A549 (cell line): Measurements from ENCODE around the gene DIPK1B. TPM values are rescaled to one million over a fixed set of nuclear protein-coding genes. Genes with fewer than 3 reads are reported as not detected.

Experiments used
- ATAC-seq, 2 experiments: fragments of 200-7000 bp in 1 of 2; fragments of >200 bp in 1 of 2; cut with Nextera tagmentation in 1 of 2; cut with Tn5 transposase in 1 of 2; 3 replicates each; pipeline versions ENCODE4 v1.8.0 to v1.9.1; 2018 to 2020; ENCODE audit warnings: mild to moderate bottlenecking in 1 of 2, moderate library complexity in 1 of 2
- CTCF ChIA-PET: fragments of 300-600 bp; sonication (Branson Sonifier 250); formaldehyde crosslinking; extraction: SDS; loops from one replicate; lab custom pipeline; 2021; ENCODE audit warnings: antibody characterized with exemption, inconsistent platforms; lab: Yijun Ruan, JAX
- POLR2A ChIA-PET: fragments of 350-600 bp; formaldehyde crosslinking; extraction: SDS; loops from one replicate; lab custom pipeline; 2021; ENCODE audit warnings: antibody characterized with exemption, inconsistent platforms; lab: Yijun Ruan, JAX
- DNase-seq, 2 experiments: peaks; one replicate each; pipeline versions ENCODE4 v3.0.0 to v3.0.0-alpha.2; 2011 to 2016; ENCODE audit warnings: low read depth in 1 of 2, low spot score in 1 of 2
- FAIRE-seq: peaks from 2 replicates; lab custom pipeline; 2011; peaks lifted over from hg19 to GRCh38; lab: Jason Lieb, UNC
- H3K27ac ChIP-seq, 2 experiments: fragments of >200 bp; sonication (Bioruptor Twin); formaldehyde crosslinking; 3 replicates each; pipeline ENCODE4 v1.5.1; 2016 to 2017
- H3K4me1 ChIP-seq: fragments of >200 bp; sonication (Bioruptor Twin); formaldehyde crosslinking; 3 replicates; pipeline ENCODE4 v1.6.1; 2016
- H3K4me2 ChIP-seq: fragments of >200 bp; sonication (Bioruptor Twin); formaldehyde crosslinking; 3 replicates; pipeline ENCODE4 v1.6.1; 2016
- H3K4me3 ChIP-seq: fragments of >200 bp; sonication (Bioruptor Twin); formaldehyde crosslinking; 3 replicates; pipeline ENCODE4 v1.5.1; 2016
- H3K9me3 ChIP-seq: fragments of >200 bp; sonication (Bioruptor Twin); formaldehyde crosslinking; 3 replicates; pipeline ENCODE4 v1.6.1; 2016
- CHD4 ChIP-seq: fragments of 200-600 bp; sonication (generic); IDR thresholded peaks from 2 replicates; pipeline ENCODE4 v1.6.1; 2016; ENCODE audit warnings: antibody characterized with exemption, mild to moderate bottlenecking, borderline replicate concordance
- EHF ChIP-seq: fragments of 250-450 bp; sonication (Bioruptor Pico); IDR thresholded peaks from 2 replicates; pipeline ENCODE4 v1.5.0; 2020; ENCODE audit warnings: mild to moderate bottlenecking
- EHMT2 ChIP-seq: fragments of 200-600 bp; sonication (generic); IDR thresholded peaks from 2 replicates; pipeline ENCODE4 v1.6.1; 2016; ENCODE audit warnings: antibody characterized with exemption, low read depth, mild to moderate bottlenecking, moderate library complexity
- EP300 ChIP-seq, 2 experiments: fragments of >200 bp; sonication (Bioruptor Twin); formaldehyde crosslinking; IDR thresholded peaks; 2 replicates in 1 of 2; 3 replicates in 1 of 2; pipeline ENCODE4 v1.6.1; 2016 to 2017
- FOSB ChIP-seq: fragments of 250-450 bp; sonication (Bioruptor Pico); IDR thresholded peaks from 2 replicates; pipeline ENCODE4 v1.5.0; 2020; ENCODE audit warnings: mild to moderate bottlenecking, moderate library complexity
- GATA3 ChIP-seq: IDR thresholded peaks from 2 replicates; pipeline ENCODE4 v1.6.1; 2012; ENCODE audit warnings: borderline replicate concordance
- HDAC2 ChIP-seq: fragments of 200-600 bp; sonication (generic); IDR thresholded peaks from 2 replicates; pipeline ENCODE4 v1.6.1; 2016
- JUN ChIP-seq, 2 experiments: fragments of >200 bp; sonication (Bioruptor Twin); formaldehyde crosslinking; IDR thresholded peaks; 2 replicates in 1 of 2; 3 replicates in 1 of 2; pipeline ENCODE4 v1.6.1; 2016 to 2017
- JUNB ChIP-seq: fragments of >200 bp; sonication (Bioruptor Twin); formaldehyde crosslinking; IDR thresholded peaks from 2 replicates; pipeline ENCODE4 v1.6.1; 2016
- KDM5A ChIP-seq: fragments of 200-600 bp; sonication (generic); IDR thresholded peaks from 2 replicates; pipeline ENCODE4 v1.6.1; 2016; ENCODE audit warnings: antibody characterized with exemption, mild to moderate bottlenecking
- MAFK ChIP-seq: fragments of 450-650 bp; IDR thresholded peaks from 2 replicates; pipeline ENCODE4 v1.6.1; 2014; ENCODE audit not compliant: partially characterized antibody
- RCOR1 ChIP-seq: fragments of 150-350 bp; IDR thresholded peaks from 2 replicates; pipeline ENCODE4 v1.6.1; 2014; ENCODE audit warnings: antibody characterized with exemption, low read length, low read depth
- RFX5 ChIP-seq: fragments of 450-650 bp; IDR thresholded peaks from 2 replicates; pipeline ENCODE4 v1.7.1; 2014; ENCODE audit warnings: antibody characterized with exemption, mild to moderate bottlenecking, moderate library complexity
- RNF2 ChIP-seq: fragments of 200-600 bp; sonication (generic); IDR thresholded peaks from 2 replicates; pipeline ENCODE4 v1.6.1; 2016; ENCODE audit warnings: low read depth, mild to moderate bottlenecking, antibody characterized with exemption, moderate library complexity, borderline replicate concordance
- TP53 ChIP-seq: fragments of 250-450 bp; sonication (Bioruptor Pico); IDR thresholded peaks from 2 replicates; pipeline ENCODE4 v1.5.0; 2021; ENCODE audit warnings: mild to moderate bottlenecking, moderate library complexity
- WGBS: methylation state at CpG from one replicate; pipeline ENCODE4 v1.1.6; 2017; ENCODE audit errors: missing lambda C conversion rate; 5-methylcytosine and 5-hydroxymethylcytosine counted together
- polyA plus RNA-seq, 4 experiments: library from polyadenylated mRNA; depleted of rRNA in 3 of 4; stranded (reverse); fragments of >200 nt; fragmentation: RNase III in 1 of 4; extraction: RNeasy Plus Mini Kit Qiagen cat#74134 plus additional on column Dnase treatment in 1 of 4; gene quantifications; 2 replicates in 3 of 4; 3 replicates in 1 of 4; pipeline ENCODE4 v1.2.3, GENCODE V29; 2011 to 2017
- TF ChIP-seq, protein P1 (sequence below): fragments of 450-650 bp; IDR thresholded peaks from 2 replicates; pipeline ENCODE4 v1.6.1; 2014; ENCODE audit warnings: antibody characterized with exemption
- TF ChIP-seq, protein P2 (sequence below): IDR thresholded peaks from 2 replicates; pipeline ENCODE4 v1.6.1; 2012
- TF ChIP-seq, protein P3 (sequence below): IDR thresholded peaks from 2 replicates; pipeline ENCODE4 v1.6.1; 2012
- TF ChIP-seq, protein P4 (sequence below): fragments of >200 bp; sonication (Bioruptor Twin); formaldehyde crosslinking; IDR thresholded peaks from 3 replicates; pipeline ENCODE4 v1.5.1; 2016
- TF ChIP-seq, protein P5 (sequence below): fragments of 150-350 bp; IDR thresholded peaks from 2 replicates; pipeline ENCODE4 v1.6.1; 2014; ENCODE audit warnings: low read depth, mild to moderate bottlenecking, low read length
- TF ChIP-seq, protein P6 (sequence below): fragments of >200 bp; sonication (Bioruptor Twin); formaldehyde crosslinking; IDR thresholded peaks from 3 replicates; pipeline ENCODE4 v1.6.1; 2016

Gene DIPK1B
- polyA plus RNA-seq, 2 of the 4 experiments (the other 2 are of a cell fraction) = 6.7 TPM

DNA sequence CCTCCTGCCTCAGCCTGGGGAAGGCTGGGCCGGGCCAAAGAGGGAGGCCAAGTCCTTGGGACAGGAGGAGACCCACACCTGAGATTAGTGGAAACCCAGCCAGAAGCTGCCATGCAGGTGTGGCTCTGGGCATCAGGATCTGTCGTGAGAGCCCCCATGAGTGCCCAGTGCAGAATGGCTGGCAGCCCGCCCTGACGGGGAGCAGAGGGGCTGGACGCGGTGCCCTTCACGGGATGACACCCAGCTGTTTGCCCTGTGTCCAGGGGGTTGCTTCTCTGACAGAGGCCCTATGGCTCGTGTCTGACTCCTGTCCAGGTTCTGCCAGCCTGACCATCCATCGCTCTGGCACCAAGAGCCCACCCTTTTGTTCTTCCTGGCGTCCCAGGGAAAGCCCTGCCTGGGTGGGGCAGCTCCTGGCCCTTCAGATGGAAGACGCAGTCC is 8.5 kb downstream of the DIPK1B start:
- CTCF ChIA-PET = interaction anchor here (0.7 to 4.7 kb wide), 11 partner anchors 8 to 357 kb away, joined by 3 to 25 read pairs (median 3); partner anchors contain the start of gene DNLZ
- Histone ChIP-seq H3K4me2 (no peak overlapping the region), H3K4me1 (peaks cover 68% of the 10 kb centered on the region), H3K9me3 (no peaks in the 10 kb centered on the region), H3K27ac (no peak overlapping the region), H3K4me3 (no peak overlapping the region)
- DNase-seq (no peak), FAIRE-seq (no peak), ATAC-seq (peak; percentile 2; a peak in 4 of 6 replicates)
- 70% methylated on average over 10 of the region's 11 CpGs for WGBS
- TF ChIP-seq, protein P1, sequence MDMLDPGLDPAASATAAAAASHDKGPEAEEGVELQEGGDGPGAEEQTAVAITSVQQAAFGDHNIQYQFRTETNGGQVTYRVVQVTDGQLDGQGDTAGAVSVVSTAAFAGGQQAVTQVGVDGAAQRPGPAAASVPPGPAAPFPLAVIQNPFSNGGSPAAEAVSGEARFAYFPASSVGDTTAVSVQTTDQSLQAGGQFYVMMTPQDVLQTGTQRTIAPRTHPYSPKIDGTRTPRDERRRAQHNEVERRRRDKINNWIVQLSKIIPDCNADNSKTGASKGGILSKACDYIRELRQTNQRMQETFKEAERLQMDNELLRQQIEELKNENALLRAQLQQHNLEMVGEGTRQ = no peak
- TF ChIP-seq JUNB = no peak
- no peak for TF ChIP-seq EP300 (IDR thresholded peaks at IDR 0.05)
- TF ChIP-seq MAFK = no peak
- no peak for TF ChIP-seq RCOR1
- no peak for TF ChIP-seq EHMT2
- TF ChIP-seq HDAC2 = no peak
- TF ChIP-seq, protein P2, sequence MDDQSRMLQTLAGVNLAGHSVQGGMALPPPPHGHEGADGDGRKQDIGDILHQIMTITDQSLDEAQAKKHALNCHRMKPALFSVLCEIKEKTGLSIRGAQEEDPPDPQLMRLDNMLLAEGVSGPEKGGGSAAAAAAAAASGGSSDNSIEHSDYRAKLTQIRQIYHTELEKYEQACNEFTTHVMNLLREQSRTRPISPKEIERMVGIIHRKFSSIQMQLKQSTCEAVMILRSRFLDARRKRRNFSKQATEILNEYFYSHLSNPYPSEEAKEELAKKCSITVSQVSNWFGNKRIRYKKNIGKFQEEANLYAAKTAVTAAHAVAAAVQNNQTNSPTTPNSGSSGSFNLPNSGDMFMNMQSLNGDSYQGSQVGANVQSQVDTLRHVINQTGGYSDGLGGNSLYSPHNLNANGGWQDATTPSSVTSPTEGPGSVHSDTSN = 0 out of 2 replicates have a peak, but pooled peaks have one; percentile 40
- TF ChIP-seq FOSB (CRISPR knock-in tag) = no peak
- POLR2A ChIA-PET = no interaction called here

DNA sequence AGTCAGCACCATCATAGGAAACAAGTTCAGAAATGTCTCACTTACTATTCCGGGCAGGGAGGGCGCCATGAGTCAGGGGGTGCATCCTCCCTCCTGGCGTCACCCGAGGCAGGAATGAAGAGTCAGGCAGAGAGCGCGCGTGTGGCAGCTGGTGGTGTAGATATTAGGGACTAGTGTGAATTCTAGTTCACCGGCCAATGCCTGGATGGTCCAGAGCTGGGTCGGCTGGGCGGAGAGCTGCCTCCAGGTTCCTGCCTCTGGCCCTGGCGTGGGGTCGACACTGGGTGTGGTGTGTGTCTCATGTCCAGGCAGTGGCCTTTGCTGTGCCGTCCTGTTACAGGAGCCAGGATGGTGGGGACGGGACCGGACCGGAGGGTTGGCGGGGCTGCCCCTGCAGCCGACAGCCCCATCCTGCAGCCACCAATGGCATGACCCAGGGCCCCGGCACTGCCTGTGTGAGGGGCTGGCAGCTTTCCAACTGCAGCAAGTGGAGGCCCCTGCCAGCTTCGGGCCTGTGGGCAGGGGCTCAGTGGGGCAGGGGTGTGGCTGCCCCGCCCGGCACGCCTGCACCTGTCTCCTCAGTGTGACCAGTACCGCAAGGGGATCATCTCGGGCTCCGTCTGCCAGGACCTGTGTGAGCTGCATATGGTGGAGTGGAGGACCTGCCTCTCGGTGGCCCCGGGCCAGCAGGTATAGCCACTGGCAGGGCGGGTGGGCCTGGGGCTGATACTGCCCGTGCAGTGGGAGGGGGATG is 9.1 kb downstream of the DIPK1B start:
- H3K4me1 ChIP-seq = peaks cover 74% of the 10 kb centered on the region
- TF ChIP-seq CHD4 = no peak
- TF ChIP-seq GATA3 = peak; percentile 19; the same call in 1 of the 2 replicates
- TF ChIP-seq JUN (IDR thresholded peaks at IDR 0.05) = peak; percentile 29 to 34; a peak in 1 of 5 replicates
- no peak for TF ChIP-seq FOSB (CRISPR knock-in tag)
- TF ChIP-seq RFX5 = no peak
- TF ChIP-seq, protein P2 = no peak
- no peak for TF ChIP-seq EHF (CRISPR knock-in tag)
- TF ChIP-seq, protein P3, sequence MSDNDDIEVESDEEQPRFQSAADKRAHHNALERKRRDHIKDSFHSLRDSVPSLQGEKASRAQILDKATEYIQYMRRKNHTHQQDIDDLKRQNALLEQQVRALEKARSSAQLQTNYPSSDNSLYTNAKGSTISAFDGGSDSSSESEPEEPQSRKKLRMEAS = peak; percentile 37; the same call in 1 of the 2 replicates
- no peak for TF ChIP-seq KDM5A
- TF ChIP-seq, protein P1 = no peak
- TF ChIP-seq TP53 = no peak
- no peak for TF ChIP-seq EHMT2
- TF ChIP-seq, protein P4, sequence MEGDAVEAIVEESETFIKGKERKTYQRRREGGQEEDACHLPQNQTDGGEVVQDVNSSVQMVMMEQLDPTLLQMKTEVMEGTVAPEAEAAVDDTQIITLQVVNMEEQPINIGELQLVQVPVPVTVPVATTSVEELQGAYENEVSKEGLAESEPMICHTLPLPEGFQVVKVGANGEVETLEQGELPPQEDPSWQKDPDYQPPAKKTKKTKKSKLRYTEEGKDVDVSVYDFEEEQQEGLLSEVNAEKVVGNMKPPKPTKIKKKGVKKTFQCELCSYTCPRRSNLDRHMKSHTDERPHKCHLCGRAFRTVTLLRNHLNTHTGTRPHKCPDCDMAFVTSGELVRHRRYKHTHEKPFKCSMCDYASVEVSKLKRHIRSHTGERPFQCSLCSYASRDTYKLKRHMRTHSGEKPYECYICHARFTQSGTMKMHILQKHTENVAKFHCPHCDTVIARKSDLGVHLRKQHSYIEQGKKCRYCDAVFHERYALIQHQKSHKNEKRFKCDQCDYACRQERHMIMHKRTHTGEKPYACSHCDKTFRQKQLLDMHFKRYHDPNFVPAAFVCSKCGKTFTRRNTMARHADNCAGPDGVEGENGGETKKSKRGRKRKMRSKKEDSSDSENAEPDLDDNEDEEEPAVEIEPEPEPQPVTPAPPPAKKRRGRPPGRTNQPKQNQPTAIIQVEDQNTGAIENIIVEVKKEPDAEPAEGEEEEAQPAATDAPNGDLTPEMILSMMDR = no peak
- TF ChIP-seq, protein P5, sequence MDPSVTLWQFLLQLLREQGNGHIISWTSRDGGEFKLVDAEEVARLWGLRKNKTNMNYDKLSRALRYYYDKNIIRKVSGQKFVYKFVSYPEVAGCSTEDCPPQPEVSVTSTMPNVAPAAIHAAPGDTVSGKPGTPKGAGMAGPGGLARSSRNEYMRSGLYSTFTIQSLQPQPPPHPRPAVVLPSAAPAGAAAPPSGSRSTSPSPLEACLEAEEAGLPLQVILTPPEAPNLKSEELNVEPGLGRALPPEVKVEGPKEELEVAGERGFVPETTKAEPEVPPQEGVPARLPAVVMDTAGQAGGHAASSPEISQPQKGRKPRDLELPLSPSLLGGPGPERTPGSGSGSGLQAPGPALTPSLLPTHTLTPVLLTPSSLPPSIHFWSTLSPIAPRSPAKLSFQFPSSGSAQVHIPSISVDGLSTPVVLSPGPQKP = no peak
- no peak for TF ChIP-seq RNF2
- TF ChIP-seq, protein P6, sequence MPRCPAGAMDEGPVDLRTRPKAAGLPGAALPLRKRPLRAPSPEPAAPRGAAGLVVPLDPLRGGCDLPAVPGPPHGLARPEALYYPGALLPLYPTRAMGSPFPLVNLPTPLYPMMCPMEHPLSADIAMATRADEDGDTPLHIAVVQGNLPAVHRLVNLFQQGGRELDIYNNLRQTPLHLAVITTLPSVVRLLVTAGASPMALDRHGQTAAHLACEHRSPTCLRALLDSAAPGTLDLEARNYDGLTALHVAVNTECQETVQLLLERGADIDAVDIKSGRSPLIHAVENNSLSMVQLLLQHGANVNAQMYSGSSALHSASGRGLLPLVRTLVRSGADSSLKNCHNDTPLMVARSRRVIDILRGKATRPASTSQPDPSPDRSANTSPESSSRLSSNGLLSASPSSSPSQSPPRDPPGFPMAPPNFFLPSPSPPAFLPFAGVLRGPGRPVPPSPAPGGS = no peak
- no peak for TF ChIP-seq EP300 (IDR thresholded peaks at IDR 0.05)
- TF ChIP-seq, all 56 proteins: peak for 3
- Histone ChIP-seq H3K4me3 (no peak overlapping the region), H3K4me2 (no peak overlapping the region), H3K9me3 (no peaks in the 10 kb centered on the region), H3K27ac (peak overlapping the region in 1 of 2 experiments; percentile 37; a peak in 1 of 6 replicates)
- ChIA-PET POLR2A (interaction anchor here (0.6 kb wide), 1 partner anchor 238 kb away, joined by 3 read pairs; no protein-coding TSS in a partner anchor), CTCF (interaction anchor here (0.8 to 4.7 kb wide), 11 partner anchors 8 to 358 kb away, joined by 3 to 25 read pairs (median 3); partner anchors contain the start of gene DNLZ)
- peak in 1 of 2 experiments; percentile 52 for DNase-seq
- peak; percentile 9 to 13; a peak in 5 of 6 replicates for ATAC-seq
- FAIRE-seq = no peak
- WGBS = 61% methylated on average over 20 of the region's 30 CpGs
